ENCODE data around the gene ADCY9. TPM values are rescaled to one million over a fixed set of nuclear protein-coding genes. Genes with fewer than 3 reads are reported as not detected.

Gene ADCY9
- total RNA-seq, 1 experiment from 2014 or later: 11.5 TPM

DNA sequence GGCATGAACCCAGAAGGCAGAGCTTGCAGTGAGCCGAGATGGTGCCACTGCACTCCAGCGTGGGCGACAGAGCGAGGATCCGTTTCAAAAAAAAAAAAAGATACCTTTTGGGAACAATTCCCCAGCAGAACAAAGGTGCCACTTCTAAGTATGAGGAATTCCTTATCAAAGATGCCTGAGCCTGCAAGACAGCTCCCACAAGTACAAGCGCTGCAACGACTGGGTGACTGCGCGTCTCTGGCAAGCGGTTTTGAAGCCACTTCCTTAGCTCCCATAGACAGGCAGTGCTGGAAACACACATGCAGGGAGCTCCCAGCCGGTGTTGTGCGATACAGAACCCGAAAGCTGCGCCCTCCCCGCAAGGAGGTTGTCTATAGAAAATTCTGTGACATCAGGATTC is 60.5 kb downstream of the ADCY9 start (continued):
- TF ChIP-seq, protein P1, sequence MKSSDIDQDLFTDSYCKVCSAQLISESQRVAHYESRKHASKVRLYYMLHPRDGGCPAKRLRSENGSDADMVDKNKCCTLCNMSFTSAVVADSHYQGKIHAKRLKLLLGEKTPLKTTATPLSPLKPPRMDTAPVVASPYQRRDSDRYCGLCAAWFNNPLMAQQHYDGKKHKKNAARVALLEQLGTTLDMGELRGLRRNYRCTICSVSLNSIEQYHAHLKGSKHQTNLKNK (CRISPR knock-in tag; IDR thresholded peaks at IDR 0.05): no peak
- TF ChIP-seq NFYB (CRISPR knock-in tag; conservative IDR thresholded peaks at IDR 0.05; ENCODE audit: low read depth) (no peak), ETV6 (CRISPR knock-in tag; IDR thresholded peaks at IDR 0.05) (no peak), RORB (CRISPR knock-in tag; IDR thresholded peaks at IDR 0.05) (no peak), ZNF416 (CRISPR knock-in tag; IDR thresholded peaks at IDR 0.05) (no peak), NR2C2 (CRISPR knock-in tag; IDR thresholded peaks at IDR 0.05) (no peak), ZNF317 (CRISPR knock-in tag; IDR thresholded peaks at IDR 0.05; ENCODE audit: borderline replicate concordance, low read depth) (no peak), RELA (CRISPR knock-in tag; IDR thresholded peaks at IDR 0.05; ENCODE audit: borderline replicate concordance) (no peak), NFATC4 (CRISPR knock-in tag; IDR thresholded peaks at IDR 0.05) (no peak), IRF1 (CRISPR knock-in tag; IDR thresholded peaks at IDR 0.05) (no peak), CBFB (CRISPR knock-in tag; IDR thresholded peaks at IDR 0.05; ENCODE audit: low read depth) (no peak), ZNF138 (CRISPR knock-in tag; conservative IDR thresholded peaks at IDR 0.05) (no peak)
- TF ChIP-seq, protein P2, sequence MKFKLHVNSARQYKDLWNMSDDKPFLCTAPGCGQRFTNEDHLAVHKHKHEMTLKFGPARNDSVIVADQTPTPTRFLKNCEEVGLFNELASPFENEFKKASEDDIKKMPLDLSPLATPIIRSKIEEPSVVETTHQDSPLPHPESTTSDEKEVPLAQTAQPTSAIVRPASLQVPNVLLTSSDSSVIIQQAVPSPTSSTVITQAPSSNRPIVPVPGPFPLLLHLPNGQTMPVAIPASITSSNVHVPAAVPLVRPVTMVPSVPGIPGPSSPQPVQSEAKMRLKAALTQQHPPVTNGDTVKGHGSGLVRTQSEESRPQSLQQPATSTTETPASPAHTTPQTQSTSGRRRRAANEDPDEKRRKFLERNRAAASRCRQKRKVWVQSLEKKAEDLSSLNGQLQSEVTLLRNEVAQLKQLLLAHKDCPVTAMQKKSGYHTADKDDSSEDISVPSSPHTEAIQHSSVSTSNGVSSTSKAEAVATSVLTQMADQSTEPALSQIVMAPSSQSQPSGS (CRISPR knock-in tag; IDR thresholded peaks at IDR 0.05; ENCODE audit: borderline replicate concordance, low read depth): no peak

- H3K4me1 Mint-ChIP-seq: peaks cover 21% of the 10 kb centered on the region
- ChIA-PET POLR2A (interaction anchor here (0.6 kb wide), 1 partner anchor 94 kb away, joined by 4 read pairs; no protein-coding TSS in a partner anchor), CTCF (no interaction called here)
- no peaks in the 10 kb centered on the region for H3K27me3 Mint-ChIP-seq (ENCODE audit: low read depth)
- H3K36me3 Mint-ChIP-seq: no peaks in the 10 kb centered on the region
- no peak overlapping the region for H3K27ac Mint-ChIP-seq
- DNase-seq (ENCODE audit: low spot score) (no peak), ATAC-seq (no peak)
- H3K9me3 Mint-ChIP-seq: no peaks in the 10 kb centered on the region
- no peak overlapping the region for H3K4me3 Mint-ChIP-seq
- TF ChIP-seq ZNF121 (CRISPR knock-in tag; IDR thresholded peaks at IDR 0.05) (no peak), FOXK1 (CRISPR knock-in tag; IDR thresholded peaks at IDR 0.05) (no peak), JAZF1 (CRISPR knock-in tag; IDR thresholded peaks at IDR 0.05) (no peak), ZNF396 (CRISPR knock-in tag; IDR thresholded peaks at IDR 0.05; ENCODE audit: borderline replicate concordance) (no peak), ZNF671 (CRISPR knock-in tag; IDR thresholded peaks at IDR 0.05) (no peak)
Measured at GRCh38 chr16:4053301-4053845, 62.9 kb downstream of the ADCY9 start.

- H3K27ac Mint-ChIP-seq: peak overlapping the region; percentile 21; the same call in 1 of the 2 replicates
Measured at GRCh38 chr16:4052801-4053293, 63.4 kb downstream of the ADCY9 start.

More at GRCh38 chr16:4052801-4053293, 63.4 kb downstream of the ADCY9 start:
- ATAC-seq (no peak), DNase-seq (ENCODE audit: low spot score) (no peak)
- no peaks in the 10 kb centered on the region for H3K36me3 Mint-ChIP-seq
- TF ChIP-seq ATF3 (CRISPR knock-in tag; conservative IDR thresholded peaks at IDR 0.05): no peak
- TF ChIP-seq, protein P3, sequence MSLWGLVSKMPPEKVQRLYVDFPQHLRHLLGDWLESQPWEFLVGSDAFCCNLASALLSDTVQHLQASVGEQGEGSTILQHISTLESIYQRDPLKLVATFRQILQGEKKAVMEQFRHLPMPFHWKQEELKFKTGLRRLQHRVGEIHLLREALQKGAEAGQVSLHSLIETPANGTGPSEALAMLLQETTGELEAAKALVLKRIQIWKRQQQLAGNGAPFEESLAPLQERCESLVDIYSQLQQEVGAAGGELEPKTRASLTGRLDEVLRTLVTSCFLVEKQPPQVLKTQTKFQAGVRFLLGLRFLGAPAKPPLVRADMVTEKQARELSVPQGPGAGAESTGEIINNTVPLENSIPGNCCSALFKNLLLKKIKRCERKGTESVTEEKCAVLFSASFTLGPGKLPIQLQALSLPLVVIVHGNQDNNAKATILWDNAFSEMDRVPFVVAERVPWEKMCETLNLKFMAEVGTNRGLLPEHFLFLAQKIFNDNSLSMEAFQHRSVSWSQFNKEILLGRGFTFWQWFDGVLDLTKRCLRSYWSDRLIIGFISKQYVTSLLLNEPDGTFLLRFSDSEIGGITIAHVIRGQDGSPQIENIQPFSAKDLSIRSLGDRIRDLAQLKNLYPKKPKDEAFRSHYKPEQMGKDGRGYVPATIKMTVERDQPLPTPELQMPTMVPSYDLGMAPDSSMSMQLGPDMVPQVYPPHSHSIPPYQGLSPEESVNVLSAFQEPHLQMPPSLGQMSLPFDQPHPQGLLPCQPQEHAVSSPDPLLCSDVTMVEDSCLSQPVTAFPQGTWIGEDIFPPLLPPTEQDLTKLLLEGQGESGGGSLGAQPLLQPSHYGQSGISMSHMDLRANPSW (CRISPR knock-in tag; conservative IDR thresholded peaks at IDR 0.05; ENCODE audit: low read depth): no peak
- TF ChIP-seq ATF6 (CRISPR knock-in tag; IDR thresholded peaks at IDR 0.05): no peak
- CTCF ChIA-PET: no interaction called here
- H3K4me3 Mint-ChIP-seq: no peak overlapping the region
- peaks cover 18% of the 10 kb centered on the region for H3K4me1 Mint-ChIP-seq
- POLR2A ChIA-PET: interaction anchor here (0.6 kb wide), 1 partner anchor 95 kb away, joined by 4 read pairs; no protein-coding TSS in a partner anchor
- no peaks in the 10 kb centered on the region for H3K27me3 Mint-ChIP-seq (ENCODE audit: low read depth)
- H3K9me3 Mint-ChIP-seq: no peaks in the 10 kb centered on the region
